GM12801 (cell line): ENCODE results near the gene DNER.

ENCODE experiments used
- CTCF ChIP-seq: IDR thresholded peaks from one replicate; pipeline ENCODE4 v1.5.1; 2011; ENCODE audit warnings: control low read depth; ENCODE audit not compliant: insufficient read length; ENCODE audit errors: extremely low read depth

DNER gene

DNA sequence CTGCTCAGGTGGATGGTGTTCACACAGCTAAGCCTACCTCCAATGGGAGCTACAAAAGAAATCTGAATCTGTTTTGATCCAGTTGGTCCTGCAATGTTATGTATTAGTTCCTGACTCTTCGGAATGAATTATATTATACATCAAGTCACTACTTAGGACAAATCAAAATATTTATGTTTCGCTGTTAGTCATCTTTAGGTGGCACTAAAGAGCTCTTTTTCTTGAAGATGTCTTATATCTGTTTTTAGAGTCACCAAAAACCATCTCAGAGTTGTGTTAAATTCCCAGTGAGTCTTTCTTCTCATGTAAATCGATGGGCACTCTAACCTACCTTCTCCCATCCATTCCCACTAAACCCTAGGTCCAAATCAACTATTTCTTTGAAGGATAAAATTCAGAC, 2.2 kb downstream of the DNER start:
- no peak for TF ChIP-seq CTCF

- TF ChIP-seq CTCF, result no peak
Observed at GRCh38 chr2:229708335-229708734, 6.0 kb downstream of the DNER start.

DNA sequence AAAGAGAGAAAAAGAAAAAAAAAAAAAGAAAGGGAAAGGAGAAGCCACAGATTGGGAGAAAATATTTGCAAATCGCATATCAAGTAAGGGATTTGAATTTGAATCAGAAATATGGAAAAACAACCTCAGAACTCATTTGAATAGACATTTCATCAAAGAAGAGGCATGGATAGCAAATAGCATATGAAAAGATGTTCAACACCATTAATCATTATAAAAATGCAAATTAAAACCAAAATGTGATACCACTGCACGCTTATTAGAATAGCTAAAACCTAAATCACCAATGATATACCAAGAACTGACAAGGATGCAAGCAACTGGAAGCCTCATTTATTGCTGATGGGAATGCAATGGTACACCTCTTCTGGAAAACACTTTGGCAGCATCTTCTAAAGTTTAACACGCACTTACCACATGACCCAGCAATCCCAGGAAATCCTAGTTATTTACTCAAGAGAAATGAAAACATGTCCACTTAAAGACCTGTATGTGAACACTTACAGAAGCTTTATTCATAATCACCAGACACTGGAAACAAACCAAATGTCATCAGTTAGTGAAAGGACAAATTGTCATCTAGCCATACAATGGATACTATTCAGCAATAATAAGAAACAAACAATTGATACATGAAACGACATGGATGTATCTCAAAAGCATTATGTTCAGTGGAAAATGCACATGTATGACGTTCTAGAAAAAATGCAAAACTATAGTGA, 10.3 kb downstream of the DNER start:
- TF ChIP-seq CTCF, result no peak

DNA sequence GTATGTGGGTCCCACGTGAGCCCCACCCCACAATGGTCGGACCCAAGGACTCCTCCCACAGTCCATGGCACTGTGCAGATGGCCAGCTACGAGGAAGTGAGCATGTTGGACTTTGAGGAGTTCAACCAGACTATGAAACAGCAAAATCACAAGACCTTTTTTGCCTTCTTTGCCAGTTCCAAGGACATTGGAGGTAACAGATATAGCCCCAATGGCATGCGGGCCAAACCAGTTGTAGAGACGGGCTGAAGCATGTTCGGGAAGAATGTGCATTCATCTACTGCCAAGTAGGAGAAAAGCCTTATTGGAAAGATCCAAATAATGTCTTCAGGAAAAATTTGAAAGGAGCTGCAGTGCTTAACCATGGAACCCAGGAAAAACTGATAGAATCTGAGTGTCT, 12.6 kb downstream of the DNER start:
- no peak for TF ChIP-seq CTCF

DNA sequence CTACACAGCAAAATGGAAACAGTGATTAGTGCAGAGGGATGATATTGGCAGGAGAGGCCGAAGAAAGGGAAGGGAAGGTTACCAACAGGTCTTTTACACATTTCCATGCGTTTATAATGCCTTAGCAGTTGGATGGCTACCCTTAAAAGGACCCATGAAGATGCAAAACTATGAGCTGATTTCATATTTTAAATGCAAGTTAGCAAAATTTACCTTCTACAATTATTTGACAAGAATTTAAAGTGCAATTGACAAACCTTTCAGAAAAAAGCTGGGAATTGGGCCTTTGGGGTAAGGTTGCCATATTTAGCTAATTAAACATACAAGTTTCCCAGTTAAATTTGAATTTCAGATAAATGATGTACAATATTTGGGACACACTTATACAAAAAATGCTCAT, 13.3 kb downstream of the DNER start:
- no peak for TF ChIP-seq CTCF

DNA sequence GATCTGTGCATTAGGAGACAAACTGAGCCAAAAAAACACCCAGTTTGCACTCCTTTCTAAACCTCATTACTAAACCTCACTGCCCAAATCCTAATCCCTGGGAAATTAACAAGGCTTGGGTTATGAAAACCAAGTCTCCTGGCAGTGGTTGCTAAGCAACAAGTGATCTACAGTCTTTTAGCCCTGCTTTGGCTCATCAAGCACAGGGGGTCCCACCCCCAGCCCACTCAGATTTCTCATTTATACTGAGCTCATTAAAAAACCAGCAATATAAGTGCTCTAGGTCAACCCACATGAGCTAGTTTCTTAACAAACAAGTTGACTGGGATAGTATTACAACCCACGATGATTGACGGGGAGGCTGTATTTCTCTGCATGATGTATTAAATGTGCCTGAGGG, 18.4 kb downstream of the DNER start:
- TF ChIP-seq CTCF, result no peak

GRCh38 chr2:229691631-229692030, 22.7 kb downstream of the DNER start:
- TF ChIP-seq CTCF, result no peak
